Loucy (cell line): ENCODE measurements around the gene LEKR1.

Source experiments
- H2AFZ ChIP-seq: fragments of 200-600 bp; sonication (generic); 2 replicates; pipeline ENCODE4 v1.6.0; 2016; ENCODE audit warnings: antibody characterized with exemption, mild to moderate bottlenecking, low read length, moderate library complexity
- H3F3A ChIP-seq: fragments of 200-600 bp; 2 replicates; pipeline ENCODE4 v1.6.0; 2016; ENCODE audit warnings: antibody characterized with exemption, low read depth, mild to moderate bottlenecking
- H3K27me3 ChIP-seq: fragments of 200-600 bp; sonication (generic); 2 replicates; pipeline ENCODE4 v1.6.1; 2014; ENCODE audit warnings: low read length, mild to moderate bottlenecking; ENCODE audit not compliant: insufficient read depth, poor library complexity, severe bottlenecking
- H3K36me3 ChIP-seq: fragments of 200-600 bp; sonication (generic); 2 replicates; pipeline ENCODE4 v1.6.1; 2016; ENCODE audit warnings: low read length; ENCODE audit not compliant: insufficient read depth
- H3K4me1 ChIP-seq: fragments of 200-600 bp; sonication (generic); 2 replicates; pipeline ENCODE4 v1.5.1; 2014; ENCODE audit warnings: low read length, mild to moderate bottlenecking; ENCODE audit not compliant: insufficient read depth, poor library complexity, severe bottlenecking
- H3K4me2 ChIP-seq: fragments of 200-600 bp; sonication (generic); 2 replicates; pipeline ENCODE4 v1.6.0; 2014; ENCODE audit warnings: antibody characterized with exemption, low read length, low read depth, mild to moderate bottlenecking; ENCODE audit not compliant: poor library complexity, severe bottlenecking
- H3K4me3 ChIP-seq: fragments of 200-600 bp; sonication (generic); 2 replicates; pipeline ENCODE4 v1.5.1; 2014; ENCODE audit warnings: low read length, mild to moderate bottlenecking, mixed read lengths; ENCODE audit not compliant: poor library complexity, severe bottlenecking
- H3K79me2 ChIP-seq: fragments of 200-600 bp; sonication (generic); 2 replicates; pipeline ENCODE4 v1.6.1; 2014; ENCODE audit warnings: low read length; ENCODE audit not compliant: insufficient read depth
- H3K9ac ChIP-seq: fragments of 200-600 bp; sonication (generic); 2 replicates; pipeline ENCODE4 v1.6.0; 2014; ENCODE audit warnings: mild to moderate bottlenecking, low read depth, low read length, moderate library complexity; ENCODE audit not compliant: poor library complexity, severe bottlenecking
- H3K9me2 ChIP-seq: fragments of 200-600 bp; sonication (generic); replicated peaks from 2 replicates; pipeline ENCODE4 v1.6.1; 2016; ENCODE audit warnings: low read depth, low read length, mixed read lengths
- H3K9me3 ChIP-seq: fragments of 200-600 bp; sonication (generic); 2 replicates; pipeline ENCODE4 v1.6.1; 2014; ENCODE audit warnings: mild to moderate bottlenecking, antibody characterized with exemption, low read length, low read depth; ENCODE audit not compliant: insufficient read depth
- H4K20me1 ChIP-seq: fragments of 200-600 bp; sonication (generic); 2 replicates; pipeline ENCODE4 v1.6.0; 2014; ENCODE audit warnings: antibody characterized with exemption, low read length, mild to moderate bottlenecking; ENCODE audit not compliant: insufficient read depth, poor library complexity, severe bottlenecking
- CTCF ChIP-seq: fragments of 200-600 bp; sonication (generic); conservative IDR thresholded peaks from 2 replicates; pipeline ENCODE4 v1.5.1; 2014; ENCODE audit warnings: mild to moderate bottlenecking, antibody characterized with exemption, low read length
- EZH2phosphoT487 ChIP-seq: fragments of 200-600 bp; IDR thresholded peaks from 2 replicates; pipeline ENCODE4 v1.6.1; 2018; ENCODE audit warnings: antibody characterized with exemption, mild to moderate bottlenecking, moderate library complexity, borderline replicate concordance

Gene LEKR1

GRCh38 chr3:156816091-156816793, 9.9 kb upstream of the LEKR1 start:
- H3K79me2 ChIP-seq = no peaks in the 10 kb centered on the region
- H3K4me1 ChIP-seq = no peaks in the 10 kb centered on the region
- H3K36me3 ChIP-seq = no peaks in the 10 kb centered on the region
- H3K9ac ChIP-seq = no peak overlapping the region
- no peaks in the 10 kb centered on the region for H3K27me3 ChIP-seq
- TF ChIP-seq EZH2phosphoT487 = no peak
- no peak for TF ChIP-seq CTCF
- H2AFZ ChIP-seq = no peak overlapping the region
- no peaks in the 10 kb centered on the region for H3F3A ChIP-seq
- no peaks in the 10 kb centered on the region for H3K9me2 ChIP-seq
- no peaks in the 10 kb centered on the region for H3K9me3 ChIP-seq
- H3K4me3 ChIP-seq = no peak overlapping the region
- H4K20me1 ChIP-seq = no peaks in the 10 kb centered on the region
- H3K4me2 ChIP-seq = no peak overlapping the region

GRCh38 chr3:156816794-156817645, 9.1 kb upstream of the LEKR1 start:
- Histone ChIP-seq H3K4me2 (peak overlapping the region; percentile 53), H4K20me1 (no peaks in the 10 kb centered on the region), H3K4me3 (peak overlapping the region; percentile 43), H3K9me3 (no peaks in the 10 kb centered on the region), H3K9ac (no peak overlapping the region), H3K36me3 (no peaks in the 10 kb centered on the region), H2AFZ (peak overlapping the region; percentile 37; the same call in 1 of the 2 replicates), H3K4me1 (no peaks in the 10 kb centered on the region), H3K27me3 (no peaks in the 10 kb centered on the region), H3K79me2 (no peaks in the 10 kb centered on the region), H3K9me2 (no peaks in the 10 kb centered on the region), H3F3A (no peaks in the 10 kb centered on the region)
- TF ChIP-seq EZH2phosphoT487 (no peak), CTCF (no peak)

GRCh38 chr3:156817646-156818272, 8.4 kb upstream of the LEKR1 start:
- Histone ChIP-seq H3K9ac (no peak overlapping the region), H3K4me3 (peak overlapping the region; percentile 43), H3K36me3 (no peaks in the 10 kb centered on the region), H3K79me2 (no peaks in the 10 kb centered on the region), H3K27me3 (no peaks in the 10 kb centered on the region), H3K4me1 (no peaks in the 10 kb centered on the region), H3F3A (no peaks in the 10 kb centered on the region), H3K9me2 (no peaks in the 10 kb centered on the region), H2AFZ (peak overlapping the region; percentile 37; the same call in 1 of the 2 replicates), H3K4me2 (peak overlapping the region; percentile 53), H4K20me1 (no peaks in the 10 kb centered on the region), H3K9me3 (no peaks in the 10 kb centered on the region)
- TF ChIP-seq CTCF (no peak), EZH2phosphoT487 (no peak)
